Nephron progenitor cell (in vitro differentiated cells): ENCODE data around the gene TEX29.

ENCODE experiments used
- DNase-seq: peaks from one replicate; pipeline ENCODE4 v3.0.0; 2021
- H3K27ac Mint-ChIP-seq: 2 replicates; pipeline ENCODE4 v1.8.0; 2021; ENCODE audit warnings: mild to moderate bottlenecking, moderate library complexity, mixed read lengths
- H3K27me3 Mint-ChIP-seq: 2 replicates; pipeline ENCODE4 v1.8.0; 2021; ENCODE audit warnings: mild to moderate bottlenecking, low read depth, mixed read lengths; ENCODE audit not compliant: poor library complexity
- H3K36me3 Mint-ChIP-seq: 2 replicates; pipeline ENCODE4 v1.8.0; 2021; ENCODE audit warnings: low read depth, mixed read lengths
- H3K4me1 Mint-ChIP-seq: 2 replicates; pipeline ENCODE4 v1.8.0; 2021; ENCODE audit warnings: mixed read lengths
- H3K4me3 Mint-ChIP-seq: 2 replicates; pipeline ENCODE4 v1.8.0; 2021; ENCODE audit warnings: mild to moderate bottlenecking, moderate library complexity, mixed read lengths
- H3K9me3 Mint-ChIP-seq: 2 replicates; pipeline ENCODE4 v1.8.0; 2021; ENCODE audit warnings: mild to moderate bottlenecking, moderate library complexity, mixed read lengths
- CTCF ChIP-seq: fragments of 200-600 bp; sonication (generic); IDR thresholded peaks from 2 replicates; pipeline ENCODE4 v1.5.0; 2021; ENCODE audit warnings: antibody characterized with exemption

TEX29 gene

DNA sequence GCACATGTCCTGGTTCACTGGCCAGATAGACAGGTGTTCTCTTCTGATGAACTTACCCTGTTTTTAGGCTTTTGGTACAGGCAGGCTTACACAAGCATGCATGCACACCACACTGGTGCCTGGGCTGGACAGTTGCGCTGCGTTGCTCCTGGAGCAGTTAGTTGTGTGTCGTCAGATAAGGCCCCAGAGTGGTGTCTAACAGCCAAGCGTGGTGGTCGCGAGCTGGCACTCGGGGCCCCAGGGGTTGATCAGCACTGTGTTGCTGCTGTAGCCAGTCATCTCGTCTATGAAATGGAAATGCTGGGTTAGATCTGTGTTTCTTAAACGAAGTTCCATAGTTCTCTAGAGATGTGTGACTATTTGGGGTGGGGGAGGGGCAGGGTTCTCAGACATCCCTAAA lies 24.6 kb upstream of the TEX29 start:
- Mint-ChIP-seq H3K4me1 (no peaks in the 10 kb centered on the region), H3K9me3 (no peaks in the 10 kb centered on the region), H3K27ac (no peak overlapping the region), H3K27me3 (no peaks in the 10 kb centered on the region), H3K4me3 (no peak overlapping the region), H3K36me3 (peaks cover 31% of the 10 kb centered on the region)
- no peak for TF ChIP-seq CTCF
- DNase-seq = no peak

- Mint-ChIP-seq H3K4me3 (no peak overlapping the region), H3K27me3 (no peaks in the 10 kb centered on the region)
Observed at GRCh38 chr13:111296417-111296816, 24.0 kb upstream of the TEX29 start.

GRCh38 chr13:111298214-111298975 lies 22.0 kb upstream of the TEX29 start:
- H3K4me3 Mint-ChIP-seq = no peak overlapping the region
- no peak overlapping the region for H3K27ac Mint-ChIP-seq
- no peak for TF ChIP-seq CTCF
- peaks cover 37% of the 10 kb centered on the region for H3K36me3 Mint-ChIP-seq
- H3K9me3 Mint-ChIP-seq = no peaks in the 10 kb centered on the region
- no peaks in the 10 kb centered on the region for H3K4me1 Mint-ChIP-seq
- no peaks in the 10 kb centered on the region for H3K27me3 Mint-ChIP-seq
- no peak for DNase-seq

More at GRCh38 chr13:111296417-111296816, 24.0 kb upstream of the TEX29 start:
- H3K4me1 Mint-ChIP-seq = no peaks in the 10 kb centered on the region
- no peak for TF ChIP-seq CTCF
- no peak overlapping the region for H3K27ac Mint-ChIP-seq
- DNase-seq = no peak
- peaks cover 35% of the 10 kb centered on the region for H3K36me3 Mint-ChIP-seq
- H3K9me3 Mint-ChIP-seq = no peaks in the 10 kb centered on the region

DNA sequence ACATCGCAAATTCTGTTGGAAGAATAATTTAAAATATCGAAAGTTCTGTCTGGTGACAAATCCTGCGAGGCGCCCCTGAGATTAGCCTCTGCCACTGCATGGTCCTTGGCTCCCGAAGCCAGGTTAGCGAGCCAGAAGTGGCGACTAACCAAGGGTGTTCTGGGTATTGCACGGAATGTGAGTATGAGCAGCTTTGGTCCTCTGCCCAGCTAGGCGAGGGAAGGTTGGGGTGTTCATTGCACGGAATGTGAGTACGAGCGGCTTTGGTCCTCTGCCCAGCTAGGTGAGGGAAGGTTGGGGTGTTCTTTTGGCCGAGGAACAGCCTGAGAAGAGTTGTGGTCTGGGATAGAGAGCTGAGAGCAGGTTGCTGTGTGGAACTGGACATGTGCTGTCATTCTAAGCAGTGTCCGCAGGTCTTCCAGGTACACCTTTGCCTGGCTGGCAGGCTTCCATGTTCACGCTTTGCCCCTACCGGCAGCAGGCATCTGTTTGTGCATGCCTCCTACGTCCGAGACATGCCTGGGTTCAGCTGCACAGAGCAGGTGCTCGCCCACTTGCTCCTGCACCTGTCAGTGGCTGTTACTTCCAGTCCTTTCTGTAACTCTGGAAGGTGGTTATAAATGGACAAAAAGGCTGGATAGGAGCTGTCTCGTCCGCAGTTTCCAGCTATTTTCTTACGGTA lies 18.3 kb upstream of the TEX29 start:
- Mint-ChIP-seq H3K9me3 (no peaks in the 10 kb centered on the region), H3K4me3 (no peak overlapping the region), H3K27ac (peak overlapping the region; percentile 79), H3K36me3 (peaks cover 71% of the 10 kb centered on the region), H3K27me3 (no peaks in the 10 kb centered on the region), H3K4me1 (no peaks in the 10 kb centered on the region)
- DNase-seq = no peak
- TF ChIP-seq CTCF = no peak

GRCh38 chr13:111303559-111303958 lies 16.9 kb upstream of the TEX29 start:
- Mint-ChIP-seq H3K27me3 (no peaks in the 10 kb centered on the region), H3K9me3 (peaks cover 5% of the 10 kb centered on the region), H3K4me1 (peaks cover under 1% of the 10 kb centered on the region), H3K27ac (no peak overlapping the region), H3K4me3 (no peak overlapping the region), H3K36me3 (peaks cover 77% of the 10 kb centered on the region)
- no peak for TF ChIP-seq CTCF
- no peak for DNase-seq
